Panc1 (cell line): ENCODE measurements around the gene YWHAH. TPM values are rescaled to one million over a fixed set of nuclear protein-coding genes. Genes with fewer than 3 reads are reported as not detected.

ENCODE experiments used
- ATAC-seq: fragments of 200-7000 bp; cut with Tn5 transposase; 2 replicates; pipeline ENCODE4 v1.9.1; 2020; ENCODE audit warnings: mild to moderate bottlenecking, moderate library complexity
- BruUV-seq: library from RNA; stranded (reverse); fragments of 400-500 nt; replicated peaks from 2 replicates; lab custom pipeline; 2021; lab: Mats Ljungman, UMichigan
- CTCF ChIA-PET: fragments of 300-600 bp; sonication (Branson Sonifier 250); formaldehyde crosslinking; loops from one replicate; lab custom pipeline; 2022; ENCODE audit warnings: antibody characterized with exemption; lab: Charles Lee
- POLR2A ChIA-PET: fragments of 300-600 bp; sonication (Branson Sonifier 250); formaldehyde crosslinking; loops from one replicate; lab custom pipeline; 2022; ENCODE audit warnings: antibody characterized with exemption; lab: Charles Lee
- DNase-seq: peaks from one replicate; pipeline ENCODE4 v3.0.0-alpha.2; 2010; ENCODE audit warnings: low read depth, low spot score
- H3K27ac ChIP-seq: 2 replicates; pipeline ENCODE4 v1.5.1; 2011; ENCODE audit warnings: mild to moderate bottlenecking, low read length, inconsistent platforms
- H3K27me3 ChIP-seq: fragments of 200-500 bp; sonication (Bioruptor generic); 2 replicates; pipeline ENCODE4 v1.6.0; 2014; ENCODE audit warnings: low read length, inconsistent platforms; ENCODE audit not compliant: control insufficient read depth, insufficient read depth
- H3K36me3 ChIP-seq: fragments of 200-500 bp; sonication (Bioruptor generic); 2 replicates; pipeline ENCODE4 v1.5.1; 2014; ENCODE audit warnings: inconsistent platforms, mild to moderate bottlenecking, low read length, moderate library complexity; ENCODE audit not compliant: control insufficient read depth, insufficient read depth
- H3K4me1 ChIP-seq: 2 replicates; pipeline ENCODE4 v1.5.1; 2011; ENCODE audit warnings: inconsistent platforms, mild to moderate bottlenecking, low read length, moderate library complexity; ENCODE audit not compliant: control insufficient read depth, insufficient read depth
- H3K4me3 ChIP-seq, 2 experiments: 2 replicates each; pipeline ENCODE4 v1.5.1; 2011 to 2012; ENCODE audit warnings: low read depth in 2 of 2, low read length in 2 of 2, mild to moderate bottlenecking in 2 of 2, inconsistent platforms in 1 of 2, moderate library complexity in 1 of 2
- H3K9me3 ChIP-seq: fragments of 200-500 bp; sonication (Bioruptor generic); 2 replicates; pipeline ENCODE4 v1.5.1; 2014; ENCODE audit warnings: low read depth, mild to moderate bottlenecking, inconsistent platforms, low read length, moderate library complexity; ENCODE audit not compliant: control insufficient read depth, insufficient read depth
- CTCF ChIP-seq: fragments of 450-650 bp; IDR thresholded peaks from 2 replicates; pipeline ENCODE4 v1.5.1; 2017; ENCODE audit warnings: mild to moderate bottlenecking
- POLR2AphosphoS5 ChIP-seq: IDR thresholded peaks from 2 replicates; pipeline ENCODE4 v1.6.1; 2012; ENCODE audit warnings: mild to moderate bottlenecking, low read depth, low read length, moderate library complexity
- REST ChIP-seq, 2 experiments: IDR thresholded peaks; 2 replicates each; pipeline ENCODE4 v1.6.1; 2011 to 2012; ENCODE audit warnings: low read depth in 2 of 2, control low read depth in 1 of 2, low read length in 1 of 2, mild to moderate bottlenecking in 1 of 2, moderate library complexity in 1 of 2; ENCODE audit not compliant: insufficient read depth in 1 of 2
- SIN3A ChIP-seq: IDR thresholded peaks from 2 replicates; pipeline ENCODE4 v1.6.1; 2012; ENCODE audit warnings: low read depth, mild to moderate bottlenecking, low read length, moderate library complexity, borderline replicate concordance; ENCODE audit not compliant: insufficient read depth
- TCF7L2 ChIP-seq: IDR thresholded peaks from 2 replicates; pipeline ENCODE4 v1.6.1; 2011; ENCODE audit warnings: mild to moderate bottlenecking, low read depth, low read length, inconsistent platforms
- in situ Hi-C: cut with HindIII; loops from 2 replicates; pipeline ENCODE4 v1.10.0; 2016; ENCODE audit warnings: low sequenced_read_pairs, low pct_unique_long_range_greater_than_20kb
- intact Hi-C: fragments of 100-400 bp; cut with micrococcal nuclease; formaldehyde crosslinking; loops from one replicate; pipeline ENCODE4 v1.10.0; 2022; ENCODE audit not compliant: unreplicated experiment
- total RNA-seq: library from RNA; stranded (reverse); gene quantifications from one replicate; pipeline ENCODE4 v1.2.1, GENCODE V29; 2021; ENCODE audit not compliant: unreplicated experiment

YWHAH gene
- total RNA-seq, 1 experiment from 2014 or later: 138 TPM

GRCh38 chr22:31958625-31959239, 14.4 kb downstream of the YWHAH start:
- Histone ChIP-seq H3K36me3 (peaks cover 14% of the 10 kb centered on the region), H3K9me3 (no peaks in the 10 kb centered on the region), H3K27me3 (no peaks in the 10 kb centered on the region), H3K4me3 (no peak overlapping the region), H3K27ac (no peak overlapping the region), H3K4me1 (no peaks in the 10 kb centered on the region)
- TF ChIP-seq POLR2AphosphoS5: no peak
- TF ChIP-seq CTCF: no peak
- TF ChIP-seq SIN3A: no peak
- TF ChIP-seq REST (IDR thresholded peaks at IDR 0.05; ENCODE audit: insufficient read depth in 1 of 2, low read depth in 2 of 2, low read length in 1 of 2): no peak
- TF ChIP-seq TCF7L2: no peak
- in situ Hi-C loops: loop anchor here (25.0 kb wide), 1 partner anchor 246 kb away; no protein-coding TSS in a partner anchor
- no peak for DNase-seq
- no TSS peak for BruUV-seq
- ChIA-PET POLR2A (no interaction called here), CTCF (interaction anchor here (0.6 kb wide), 1 partner anchor 12 kb away, joined by 3 read pairs; no protein-coding TSS in a partner anchor)
- ATAC-seq: no peak
- intact Hi-C loops: no loop called here

GRCh38 chr22:31960767-31961166, 16.4 kb downstream of the YWHAH start:
- DNase-seq (no peak), ATAC-seq (no peak)
- intact Hi-C loops (no loop called here), in situ Hi-C loops (loop anchor here (25.0 kb wide), 1 partner anchor 248 kb away; no protein-coding TSS in a partner anchor)
- ChIA-PET POLR2A (no interaction called here), CTCF (no interaction called here)
- Histone ChIP-seq H3K9me3 (no peaks in the 10 kb centered on the region), H3K36me3 (peaks cover 14% of the 10 kb centered on the region), H3K27me3 (no peaks in the 10 kb centered on the region), H3K4me3 (no peak overlapping the region), H3K4me1 (no peaks in the 10 kb centered on the region), H3K27ac (no peak overlapping the region)
- no TSS peak for BruUV-seq
- TF ChIP-seq SIN3A: no peak
- TF ChIP-seq POLR2AphosphoS5: no peak
- no peak for TF ChIP-seq REST (IDR thresholded peaks at IDR 0.05; ENCODE audit: insufficient read depth in 1 of 2, low read depth in 2 of 2, low read length in 1 of 2)
- TF ChIP-seq CTCF: no peak
- TF ChIP-seq TCF7L2: no peak
